Fibroblast of upper back skin (primary cell): ENCODE measurements around the gene TAS2R16.
"Not testable (repeated sequence)": the region's sequence is repeated elsewhere in the genome, so short reads cannot be mapped to it uniquely, and the experiment has no call there.

Experiments
- DNase-seq: peaks from one replicate; pipeline ENCODE4 v3.0.0-alpha.2; 2013

Gene TAS2R16

DNA sequence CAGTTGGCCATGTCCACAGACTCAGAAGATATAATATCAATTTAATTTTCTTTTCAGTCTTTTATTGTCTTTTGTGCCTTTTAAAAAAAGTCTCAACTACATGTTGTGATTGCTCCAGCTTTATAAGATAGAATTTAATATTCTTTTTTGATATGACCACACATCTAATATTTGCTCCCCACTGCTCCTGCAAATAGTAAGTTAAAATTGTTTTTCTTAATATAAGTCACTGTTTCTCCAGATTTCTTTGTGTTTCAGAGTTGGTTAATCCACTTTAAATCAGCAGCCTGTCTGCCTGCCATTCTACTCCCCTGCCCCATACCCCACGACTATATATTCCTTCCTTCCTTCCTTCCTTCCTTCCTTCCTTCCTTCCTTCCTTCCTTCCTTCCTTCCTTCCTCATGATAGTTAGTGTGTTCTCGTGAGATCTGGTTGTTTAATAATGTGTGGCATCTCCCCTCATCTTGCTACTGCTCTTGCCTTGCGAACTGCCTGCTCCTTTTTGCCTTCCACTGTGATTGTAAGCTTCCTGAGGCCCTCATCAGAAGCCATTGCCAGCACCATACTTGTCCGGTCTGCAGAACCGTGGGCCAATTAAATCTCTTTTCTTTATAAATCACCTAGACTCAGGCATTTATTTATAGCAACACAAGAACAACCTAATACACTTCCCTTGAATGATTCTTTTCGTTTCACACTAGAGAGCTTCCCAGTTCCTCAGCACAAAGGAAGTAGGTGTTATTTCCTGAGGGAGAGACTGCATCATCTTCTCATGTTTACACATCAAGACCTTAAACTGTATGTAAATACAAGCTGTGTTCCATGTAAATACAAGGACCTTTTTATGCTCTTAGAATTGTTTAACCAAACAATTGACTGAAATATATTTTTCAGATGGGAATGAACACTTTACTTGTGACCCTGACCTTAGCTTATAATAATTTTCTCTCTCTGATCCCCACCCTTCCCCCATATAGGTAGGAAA is 24.5 kb downstream of the TAS2R16 start:
- DNase-seq: no peak

DNA sequence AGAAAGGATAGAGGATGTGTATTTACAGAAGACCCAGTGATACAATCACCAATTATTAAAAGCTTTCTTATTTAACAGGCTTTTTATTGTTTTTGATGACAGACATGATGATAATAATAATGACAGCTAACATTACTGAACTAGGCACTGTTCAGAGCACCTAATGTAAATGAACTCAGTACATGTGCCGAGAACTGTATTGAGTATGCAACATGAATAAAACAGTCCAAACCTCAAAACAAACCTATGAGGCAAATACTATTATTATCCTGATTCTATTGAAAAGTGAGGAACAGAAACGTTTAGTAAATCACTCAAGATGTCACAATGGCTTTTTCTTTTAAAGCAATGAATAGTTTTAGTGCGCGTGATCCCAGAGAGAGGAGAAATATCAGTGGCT is 27.1 kb downstream of the TAS2R16 start:
- no peak for DNase-seq

DNA sequence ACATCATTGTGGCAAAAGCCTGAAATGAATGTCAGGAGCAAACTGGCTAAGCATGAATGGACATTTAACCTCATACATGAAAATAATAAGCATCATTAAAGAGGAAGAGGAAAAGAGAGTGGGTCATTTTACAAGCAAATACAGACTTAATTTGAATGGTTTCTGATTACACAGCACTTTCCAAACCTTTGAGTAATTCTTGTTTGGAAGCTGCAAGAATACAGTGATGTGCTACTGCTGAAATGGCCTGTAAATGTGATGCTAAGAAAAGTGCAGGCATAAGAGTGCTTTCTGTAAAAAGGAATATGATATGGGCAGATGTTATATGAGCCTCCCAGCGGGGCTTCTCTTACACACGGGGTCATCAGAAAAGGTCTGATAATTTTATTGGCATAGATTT is 30.2 kb downstream of the TAS2R16 start:
- DNase-seq: no peak

DNA sequence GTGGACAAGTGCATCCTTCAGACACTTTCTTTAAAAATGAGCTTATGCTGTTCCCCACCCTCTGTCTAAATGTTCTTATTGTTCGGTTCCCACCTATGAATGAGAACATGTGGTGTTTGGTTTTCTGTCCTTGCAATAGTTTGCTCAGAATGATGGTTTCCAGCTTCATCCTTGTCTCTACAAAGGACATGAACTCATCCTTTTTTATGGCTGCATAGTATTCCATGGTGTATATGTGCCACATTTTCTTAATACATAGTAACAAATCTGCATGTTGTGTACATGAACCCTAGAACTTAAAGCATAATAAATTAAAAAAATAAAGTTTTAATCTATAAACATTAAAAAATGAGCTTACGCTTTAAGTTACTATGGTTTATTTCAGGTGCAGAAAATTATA is 41.8 kb downstream of the TAS2R16 start:
- not testable (repeated sequence) for DNase-seq

DNA sequence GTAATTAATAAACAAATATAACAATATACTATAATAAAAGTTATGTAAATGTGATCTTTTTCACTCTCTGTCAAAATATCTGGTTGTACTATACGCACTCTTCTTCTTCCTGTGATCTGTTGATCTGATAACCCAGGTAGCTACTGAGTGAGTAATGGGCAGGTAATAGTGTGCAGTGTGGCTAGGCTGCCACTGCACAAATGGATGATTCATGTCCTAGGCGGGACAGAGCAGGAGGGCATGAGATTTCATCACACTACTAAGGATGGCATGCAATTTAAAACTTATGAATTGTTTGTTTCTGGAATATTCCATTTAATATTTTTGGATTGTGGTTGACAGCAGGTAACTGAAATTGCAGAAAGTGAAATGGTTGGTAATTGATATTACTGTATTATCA is 44.5 kb downstream of the TAS2R16 start:
- DNase-seq: no peak

DNA sequence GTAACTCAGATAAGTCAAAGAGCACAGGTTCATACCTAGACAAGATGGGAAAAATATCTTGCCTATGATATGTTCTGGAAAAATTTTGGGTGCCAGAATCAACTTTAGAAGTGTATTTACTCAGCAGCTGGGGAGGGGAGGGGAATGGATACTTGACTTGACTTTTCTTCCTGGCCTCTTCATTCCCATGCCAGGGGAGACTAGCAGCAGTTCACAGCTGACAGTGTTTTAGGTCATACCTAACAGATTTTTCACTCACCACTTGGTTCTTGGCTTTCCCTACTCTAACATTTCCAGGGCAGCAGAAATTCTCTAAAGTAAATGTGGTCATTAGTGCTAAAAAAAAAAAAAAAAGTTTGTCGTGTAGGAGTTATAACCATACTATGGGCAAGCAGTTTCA is 46.3 kb downstream of the TAS2R16 start:
- no peak for DNase-seq
